Measurements from ENCODE around the gene OLIG1.

Gene OLIG1

GRCh38 chr21:33105088-33105487 is 35.1 kb downstream of the OLIG1 start:
- DNase-seq, result no peak

GRCh38 chr21:33108228-33108627 is 38.3 kb downstream of the OLIG1 start:
- DNase-seq, result no peak

GRCh38 chr21:33109574-33110339 is 39.8 kb downstream of the OLIG1 start:
- DNase-seq, result no peak

- no peak for DNase-seq
Measured at GRCh38 chr21:33110340-33110715, 40.4 kb downstream of the OLIG1 start.

- no peak for DNase-seq
Measured at GRCh38 chr21:33111577-33111976, 41.6 kb downstream of the OLIG1 start.

GRCh38 chr21:33112151-33112550 is 42.2 kb downstream of the OLIG1 start:
- no peak for DNase-seq

GRCh38 chr21:33112681-33113080 is 42.7 kb downstream of the OLIG1 start:
- no peak for DNase-seq

- no peak for DNase-seq
Measured at GRCh38 chr21:33113131-33113530, 43.2 kb downstream of the OLIG1 start.

- no peak for DNase-seq
Measured at GRCh38 chr21:33114276-33114675, 44.3 kb downstream of the OLIG1 start.

GRCh38 chr21:33115631-33116510 is 45.9 kb downstream of the OLIG1 start:
- DNase-seq, result no peak

- DNase-seq, result peak; percentile 7
Measured at GRCh38 chr21:33116676-33117075, 46.7 kb downstream of the OLIG1 start.

GRCh38 chr21:33117101-33117888 is 47.4 kb downstream of the OLIG1 start:
- DNase-seq, result no peak
